GM03348 (cell line): ENCODE results near the gene PGBD5.
"Not testable (repeated sequence)": the region's sequence is repeated elsewhere in the genome, so short reads cannot be mapped to it uniquely, and the experiment has no call there.

Source experiments
- DNase-seq: peaks from one replicate; pipeline ENCODE4 v3.0.0; 2012; ENCODE audit warnings: low spot score

The PGBD5 gene, protein sequence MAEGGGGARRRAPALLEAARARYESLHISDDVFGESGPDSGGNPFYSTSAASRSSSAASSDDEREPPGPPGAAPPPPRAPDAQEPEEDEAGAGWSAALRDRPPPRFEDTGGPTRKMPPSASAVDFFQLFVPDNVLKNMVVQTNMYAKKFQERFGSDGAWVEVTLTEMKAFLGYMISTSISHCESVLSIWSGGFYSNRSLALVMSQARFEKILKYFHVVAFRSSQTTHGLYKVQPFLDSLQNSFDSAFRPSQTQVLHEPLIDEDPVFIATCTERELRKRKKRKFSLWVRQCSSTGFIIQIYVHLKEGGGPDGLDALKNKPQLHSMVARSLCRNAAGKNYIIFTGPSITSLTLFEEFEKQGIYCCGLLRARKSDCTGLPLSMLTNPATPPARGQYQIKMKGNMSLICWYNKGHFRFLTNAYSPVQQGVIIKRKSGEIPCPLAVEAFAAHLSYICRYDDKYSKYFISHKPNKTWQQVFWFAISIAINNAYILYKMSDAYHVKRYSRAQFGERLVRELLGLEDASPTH

DNA sequence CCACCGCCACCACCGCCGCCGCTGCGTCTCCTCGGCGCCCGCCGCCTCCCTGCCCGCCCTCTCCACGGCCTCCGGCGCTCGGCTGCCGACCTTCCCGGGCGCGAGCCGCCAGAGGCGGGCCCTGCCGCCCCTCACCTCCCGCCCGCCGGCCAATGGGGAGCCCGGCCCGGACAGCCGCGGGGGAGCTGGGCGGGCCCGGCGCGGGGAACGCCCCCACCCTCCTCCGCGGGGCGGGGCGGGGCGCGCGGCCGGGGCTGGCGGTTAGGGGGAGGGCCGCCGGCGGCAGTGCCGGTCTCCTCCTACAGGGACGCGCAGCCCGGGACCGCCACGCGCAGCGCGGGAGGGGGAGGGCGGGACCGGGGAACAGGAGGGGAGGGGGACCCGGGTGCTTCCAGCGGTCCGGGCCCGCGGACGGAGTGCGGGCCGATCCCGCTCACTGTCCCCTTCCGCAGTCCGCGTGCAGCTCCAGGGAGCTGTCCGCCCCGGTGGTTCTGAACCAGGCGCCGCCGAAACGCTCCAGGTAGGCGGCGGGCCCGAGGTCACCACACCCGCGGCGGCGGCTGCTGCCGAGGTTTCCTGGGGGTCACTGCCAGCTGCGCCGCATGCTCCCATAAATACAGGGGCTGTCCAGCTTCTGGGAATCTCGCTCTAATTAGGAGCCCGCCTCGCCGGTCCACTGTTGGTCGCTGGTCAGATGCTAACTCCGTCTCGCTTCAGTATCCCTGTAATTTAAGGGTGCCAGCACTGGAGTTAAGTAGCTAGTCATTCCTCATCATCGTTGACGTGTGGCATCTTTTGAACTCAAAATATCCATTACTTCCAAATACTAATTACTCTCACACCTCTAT is at the start of gene PGBD5:
PGBD5 (minus strand) TSS at position 87 of the 848 bp plus-strand sequence. CDS start 404 bp downstream, outside the sequence.
- peak; percentile 96 for DNase-seq

GRCh38 chr1:230474924-230475323 is 48.8 kb upstream of the PGBD5 start:
- not testable (repeated sequence) for DNase-seq

DNA sequence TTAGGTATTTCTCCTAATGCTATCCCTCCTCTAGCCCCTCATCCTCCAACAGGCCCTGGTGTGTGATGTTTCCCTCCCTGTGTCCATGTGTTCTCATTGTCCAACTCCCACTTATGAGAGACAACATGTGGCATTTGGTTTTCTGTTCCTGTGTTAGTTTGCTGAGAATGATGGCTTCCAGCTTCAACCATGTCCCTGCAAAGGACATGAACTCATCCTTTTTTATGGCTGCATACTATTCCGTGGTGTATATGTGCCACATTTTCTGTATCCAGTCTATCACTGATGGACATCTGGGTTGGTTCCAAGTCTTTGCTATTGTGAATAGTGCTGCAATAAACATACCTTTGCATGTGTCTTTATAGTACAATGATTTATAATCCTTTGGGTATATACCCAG is 44.6 kb upstream of the PGBD5 start:
- DNase-seq, result not testable (repeated sequence)

GRCh38 chr1:230469271-230469670 is 43.1 kb upstream of the PGBD5 start:
- DNase-seq, result no peak

- DNase-seq, result no peak
Measured at GRCh38 chr1:230465691-230466090, 39.6 kb upstream of the PGBD5 start.

DNA sequence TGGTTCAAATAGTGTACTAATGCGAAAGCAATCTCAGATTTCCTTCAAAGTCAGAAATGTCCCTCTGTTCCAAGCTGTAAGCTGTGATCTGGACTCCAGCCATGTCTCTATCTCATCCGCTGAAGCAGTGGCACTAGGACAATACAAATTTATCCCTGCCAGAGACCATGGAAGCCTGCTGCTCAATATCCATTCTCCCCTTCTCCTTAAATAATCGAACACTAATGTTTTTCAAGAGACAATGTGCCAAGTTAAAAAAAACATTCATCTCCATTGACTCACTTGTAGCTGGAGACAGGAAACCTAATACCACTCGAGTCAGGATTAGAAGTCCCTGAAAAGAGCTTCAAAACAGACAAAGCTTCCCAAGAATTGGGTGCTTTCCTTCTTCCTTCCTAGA is 38.5 kb upstream of the PGBD5 start:
- DNase-seq, result no peak

- no peak for DNase-seq
Measured at GRCh38 chr1:230463760-230464159, 37.6 kb upstream of the PGBD5 start.

GRCh38 chr1:230463326-230463725 is 37.2 kb upstream of the PGBD5 start:
- DNase-seq, result no peak

DNA sequence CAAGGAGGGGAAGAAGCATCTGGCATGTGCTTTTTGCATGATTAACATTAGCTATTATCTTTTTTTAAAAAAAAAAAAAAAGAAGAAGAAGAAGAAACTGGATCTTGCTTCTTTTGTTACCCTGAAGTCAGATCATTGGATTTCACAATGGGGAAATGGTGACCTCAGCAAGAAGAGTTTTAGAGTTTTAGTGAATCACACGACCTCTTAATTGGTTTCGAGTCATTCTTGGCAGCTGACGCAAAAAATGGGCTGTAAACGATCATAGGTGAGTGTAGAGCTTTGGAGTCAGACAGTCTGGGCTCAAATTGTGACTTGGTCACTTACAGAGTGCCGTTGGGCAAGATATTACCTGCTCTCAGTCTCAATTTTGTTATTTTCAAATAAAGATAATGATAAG is 33.3 kb upstream of the PGBD5 start:
- no peak for DNase-seq

DNA sequence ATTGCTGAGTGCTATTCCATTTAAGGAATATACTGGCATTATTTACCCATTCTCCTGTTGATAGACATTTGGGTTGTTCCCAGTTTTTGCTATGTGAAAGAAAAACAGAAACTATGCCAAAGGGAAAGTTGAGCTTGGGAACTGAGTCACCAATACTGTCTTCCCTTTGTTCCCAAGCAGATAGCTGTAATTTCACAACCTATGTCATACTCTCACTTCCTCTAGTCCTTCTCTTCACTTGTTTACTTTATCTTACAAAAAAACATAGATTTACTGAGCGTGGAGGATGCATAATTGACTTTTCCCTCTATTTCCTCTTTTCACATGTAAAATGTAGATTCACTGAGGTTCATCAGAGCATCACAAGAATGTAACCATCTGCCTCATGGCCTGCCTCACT is 32.4 kb upstream of the PGBD5 start:
- DNase-seq, result no peak

GRCh38 chr1:230456478-230456877 is 30.3 kb upstream of the PGBD5 start:
- DNase-seq, result no peak

GRCh38 chr1:230455291-230455690 is 29.2 kb upstream of the PGBD5 start:
- DNase-seq, result no peak

GRCh38 chr1:230453377-230453776 is 27.2 kb upstream of the PGBD5 start:
- DNase-seq, result no peak

DNA sequence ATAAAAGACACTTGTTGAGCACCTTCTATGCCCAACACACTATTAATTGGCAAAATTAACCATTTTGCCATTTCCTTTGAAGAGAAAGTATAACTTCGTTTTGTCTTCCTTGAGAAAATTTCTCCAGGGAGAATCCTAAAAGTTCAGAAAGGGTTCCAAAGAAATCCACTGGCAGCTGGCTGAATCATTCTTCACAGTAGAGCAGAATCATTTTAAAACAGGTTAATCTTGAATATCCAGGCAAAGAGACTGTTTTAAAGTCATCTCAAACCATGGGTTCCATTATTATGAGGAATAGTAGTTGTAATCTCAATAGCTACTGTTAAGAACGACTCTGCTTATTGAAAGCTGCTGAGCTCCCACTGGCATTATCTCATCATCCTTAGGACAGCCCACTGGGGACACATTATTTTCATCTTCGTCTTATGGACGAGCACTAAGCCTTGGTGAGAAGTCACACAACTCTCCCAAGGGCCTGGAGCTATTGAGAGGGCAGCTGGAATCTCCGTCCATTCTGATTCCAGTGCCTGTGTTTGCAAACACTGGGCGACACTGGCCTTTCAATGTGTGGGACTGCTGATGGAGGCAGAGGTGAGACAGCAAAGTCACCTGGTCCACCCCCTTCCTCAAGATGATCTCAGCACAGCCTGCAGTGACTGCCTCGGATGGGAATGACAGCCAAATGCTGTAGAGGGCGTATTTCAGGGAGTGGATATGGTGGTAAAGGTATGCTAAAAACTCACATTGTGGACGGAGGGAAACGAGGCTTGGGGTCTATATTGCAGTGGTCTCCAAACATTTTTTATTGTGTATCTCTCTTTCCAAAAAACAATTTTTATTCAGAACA is 15.3 kb upstream of the PGBD5 start:
- no peak for DNase-seq

GRCh38 chr1:230435108-230435507 is 9.0 kb upstream of the PGBD5 start:
- no peak for DNase-seq

DNA sequence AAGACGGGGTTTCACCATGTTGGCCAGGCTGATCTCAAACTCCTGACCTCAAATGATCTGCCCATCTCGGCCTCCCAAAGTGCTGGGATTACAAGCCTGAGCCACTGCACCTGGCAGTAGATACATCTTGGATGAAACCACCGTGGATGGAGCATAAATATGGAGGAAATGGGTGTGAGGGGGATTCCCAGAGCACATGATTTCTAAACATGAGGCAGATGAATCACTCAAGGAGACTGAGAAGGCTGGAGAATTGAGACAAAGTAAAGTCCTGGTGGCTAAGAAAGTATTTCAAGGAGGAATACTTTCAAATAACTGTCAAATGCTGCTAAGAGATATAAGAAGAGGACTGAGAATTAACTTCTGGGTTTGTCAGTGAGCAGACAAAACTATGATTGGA is 5.4 kb upstream of the PGBD5 start:
- no peak for DNase-seq

GRCh38 chr1:230430499-230430898 is 4.4 kb upstream of the PGBD5 start:
- no peak for DNase-seq

- no peak for DNase-seq
Measured at GRCh38 chr1:230429067-230429735, 3.1 kb upstream of the PGBD5 start.

DNA sequence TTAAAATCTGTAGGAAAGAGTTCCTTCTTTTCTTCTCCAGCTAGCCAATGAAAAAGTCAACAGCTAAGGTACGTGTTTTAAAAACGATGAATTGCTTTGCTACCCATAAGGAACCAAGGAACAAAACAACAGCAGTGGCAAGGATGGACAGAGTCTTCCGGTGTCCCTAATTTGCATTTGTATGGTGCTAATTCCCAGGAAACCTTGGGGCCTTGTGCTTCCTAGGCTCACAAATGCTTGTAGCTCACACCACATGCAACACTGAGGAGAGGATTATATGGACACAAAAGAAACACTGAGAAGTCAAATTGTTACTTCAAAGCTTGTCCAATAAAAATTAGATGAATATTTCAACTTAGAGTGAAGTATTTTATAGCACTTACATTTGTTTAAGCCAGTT is 1.8 kb upstream of the PGBD5 start:
- DNase-seq, result no peak

GRCh38 chr1:230427094-230427876 is 1.2 kb upstream of the PGBD5 start:
- no peak for DNase-seq
